Ovary (tissue), 3 donors: ENCODE data around the gene GRAMD1B.

Experiments used
- EP300 ChIP-seq: sonication (generic); formaldehyde crosslinking; IDR thresholded peaks from one replicate; pipeline ENCODE4 v1.6.1; 2017; ENCODE audit warnings: antibody characterized with exemption
- POLR2A ChIP-seq: fragments of 450-650 bp; IDR thresholded peaks from one replicate; pipeline ENCODE4 v1.6.1; 2017; ENCODE audit warnings: antibody characterized with exemption, mild to moderate bottlenecking, moderate library complexity
- TF ChIP-seq, protein P1 (sequence below), 3 donors: fragments of 450-650 bp in 2 of 3; fragments of 200-600 bp in 1 of 3; IDR thresholded peaks; one replicate each; pipeline versions ENCODE4 v1.5.1 to v1.8.0; 2016 to 2022; ENCODE audit warnings: antibody characterized with exemption in 3 of 3, mild to moderate bottlenecking in 1 of 3
- donor health status: DM: no; HTN: no; CAD: no.

GRCh38 chr11:123560006-123560405 is 129.9 kb downstream of the GRAMD1B start:
- TF ChIP-seq, protein P1, sequence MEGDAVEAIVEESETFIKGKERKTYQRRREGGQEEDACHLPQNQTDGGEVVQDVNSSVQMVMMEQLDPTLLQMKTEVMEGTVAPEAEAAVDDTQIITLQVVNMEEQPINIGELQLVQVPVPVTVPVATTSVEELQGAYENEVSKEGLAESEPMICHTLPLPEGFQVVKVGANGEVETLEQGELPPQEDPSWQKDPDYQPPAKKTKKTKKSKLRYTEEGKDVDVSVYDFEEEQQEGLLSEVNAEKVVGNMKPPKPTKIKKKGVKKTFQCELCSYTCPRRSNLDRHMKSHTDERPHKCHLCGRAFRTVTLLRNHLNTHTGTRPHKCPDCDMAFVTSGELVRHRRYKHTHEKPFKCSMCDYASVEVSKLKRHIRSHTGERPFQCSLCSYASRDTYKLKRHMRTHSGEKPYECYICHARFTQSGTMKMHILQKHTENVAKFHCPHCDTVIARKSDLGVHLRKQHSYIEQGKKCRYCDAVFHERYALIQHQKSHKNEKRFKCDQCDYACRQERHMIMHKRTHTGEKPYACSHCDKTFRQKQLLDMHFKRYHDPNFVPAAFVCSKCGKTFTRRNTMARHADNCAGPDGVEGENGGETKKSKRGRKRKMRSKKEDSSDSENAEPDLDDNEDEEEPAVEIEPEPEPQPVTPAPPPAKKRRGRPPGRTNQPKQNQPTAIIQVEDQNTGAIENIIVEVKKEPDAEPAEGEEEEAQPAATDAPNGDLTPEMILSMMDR (IDR thresholded peaks at IDR 0.05) = no peak
- no peak for TF ChIP-seq POLR2A
- TF ChIP-seq EP300 = no peak
